ENCODE results near the gene GAPDHS.

DNA sequence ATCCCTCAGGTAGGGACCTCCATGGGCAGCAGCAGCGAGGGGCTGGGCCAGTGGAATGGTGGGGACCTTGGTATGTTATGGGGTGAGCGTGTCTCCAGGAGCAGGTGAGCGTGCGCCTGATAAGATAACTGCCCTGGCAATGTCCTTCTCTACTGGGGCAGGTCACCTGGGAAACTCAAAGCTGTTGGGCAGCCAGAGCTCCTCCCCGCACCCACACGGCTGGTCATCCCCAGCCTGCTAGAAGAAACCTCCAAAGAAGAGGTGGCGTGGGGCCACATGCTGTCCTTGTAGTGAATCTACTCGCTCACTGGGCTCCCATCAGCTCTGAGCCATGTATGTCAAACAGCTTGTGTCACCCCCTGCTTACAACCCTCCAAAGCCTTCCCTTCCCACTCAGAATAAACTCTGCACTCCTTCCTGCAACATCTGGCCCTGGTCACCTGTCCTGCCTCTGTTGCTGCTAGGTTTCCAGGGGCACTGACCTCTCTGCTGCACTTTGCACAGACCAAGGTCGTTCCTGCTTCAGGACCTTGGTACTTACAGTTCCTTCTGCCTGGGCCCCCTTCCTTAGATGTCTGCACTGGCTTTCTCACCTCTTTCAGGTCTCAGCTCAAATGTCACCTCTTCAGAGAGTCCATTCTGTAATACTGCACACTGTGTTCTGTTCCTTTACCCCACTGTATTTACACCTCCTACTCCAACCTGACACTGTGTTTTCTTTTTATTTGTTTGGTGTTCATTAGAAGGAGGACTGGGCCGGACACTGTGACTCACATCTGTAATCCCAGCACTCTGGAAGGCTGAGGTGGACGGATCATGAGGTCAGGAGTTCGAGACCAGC is 32.0 kb downstream of the GAPDHS start:
- no peak for TF ChIP-seq CTCF (IDR thresholded peaks at IDR 0.05)
- no peak for TF ChIP-seq POLR2A (IDR thresholded peaks at IDR 0.05; ENCODE audit: low read depth)
- TF ChIP-seq POLR2AphosphoS5 (IDR thresholded peaks at IDR 0.05): no peak
- no peak for TF ChIP-seq EP300 (IDR thresholded peaks at IDR 0.05)

Data from esophagus muscularis mucosa (tissue), 4 donors.